OCI-LY1 (cell line): ENCODE results near the gene TRIO.

Experiments
- H2AFZ ChIP-seq: fragments of 200-600 bp; sonication (generic), shearing (Covaris generic); 2 replicates; pipeline ENCODE4 v1.6.0; 2014; ENCODE audit warnings: antibody characterized with exemption, mild to moderate bottlenecking, low read length
- H3F3A ChIP-seq: fragments of 200-600 bp; sonication (generic), shearing (Covaris generic); 2 replicates; pipeline ENCODE4 v1.6.0; 2014; ENCODE audit warnings: mild to moderate bottlenecking, antibody characterized with exemption, low read length, moderate library complexity; ENCODE audit not compliant: insufficient read depth
- H3K27ac ChIP-seq: fragments of 200-600 bp; sonication (generic); 2 replicates; pipeline ENCODE4 v1.5.1; 2014; ENCODE audit warnings: low read length, mixed run types, mild to moderate bottlenecking, low read depth; ENCODE audit not compliant: poor library complexity, severe bottlenecking
- H3K27me3 ChIP-seq: fragments of 200-600 bp; sonication (generic); 2 replicates; pipeline ENCODE4 v1.6.0; 2014; ENCODE audit warnings: antibody characterized with exemption, mild to moderate bottlenecking, low read length, moderate library complexity; ENCODE audit not compliant: insufficient read depth
- H3K36me3 ChIP-seq: fragments of 200-600 bp; sonication (generic); 2 replicates; pipeline ENCODE4 v1.6.1; 2014; ENCODE audit warnings: mild to moderate bottlenecking, antibody characterized with exemption, low read length, moderate library complexity, mixed read lengths; ENCODE audit not compliant: insufficient read depth
- H3K4me1 ChIP-seq: fragments of 200-600 bp; sonication (generic); 2 replicates; pipeline ENCODE4 v1.5.1; 2014; ENCODE audit warnings: mild to moderate bottlenecking, low read length, moderate library complexity; ENCODE audit not compliant: insufficient read depth, severe bottlenecking
- H3K4me2 ChIP-seq: fragments of 200-600 bp; sonication (generic), shearing (Covaris generic); 2 replicates; pipeline ENCODE4 v1.6.1; 2014; ENCODE audit warnings: low read length
- H3K4me3 ChIP-seq: fragments of 200-600 bp; sonication (generic); 2 replicates; pipeline ENCODE4 v1.5.1; 2014; ENCODE audit warnings: low read length, low read depth, mild to moderate bottlenecking, mixed read lengths; ENCODE audit not compliant: poor library complexity, severe bottlenecking
- H3K79me2 ChIP-seq: fragments of 200-600 bp; shearing (Covaris generic); 2 replicates; pipeline ENCODE4 v1.6.1; 2016; ENCODE audit warnings: mixed run types, low read length, mixed read lengths; ENCODE audit not compliant: insufficient read depth
- H3K9ac ChIP-seq: fragments of 200-600 bp; sonication (generic), shearing (Covaris generic); 2 replicates; pipeline ENCODE4 v1.6.1; 2014; ENCODE audit warnings: mild to moderate bottlenecking, low read length, mixed read lengths
- H3K9me2 ChIP-seq: fragments of 200-600 bp; sonication (generic), shearing (Covaris generic); 2 replicates; pipeline ENCODE4 v1.6.1; 2014; ENCODE audit warnings: low read depth, mild to moderate bottlenecking, low read length, mixed read lengths
- H3K9me3 ChIP-seq: fragments of 200-600 bp; shearing (Covaris generic); 2 replicates; pipeline ENCODE4 v1.6.1; 2014; ENCODE audit warnings: low read length, mixed read lengths
- H4K20me1 ChIP-seq: fragments of 200-600 bp; sonication (generic), shearing (Covaris generic); 2 replicates; pipeline ENCODE4 v1.6.0; 2016; ENCODE audit warnings: mild to moderate bottlenecking, low read length; ENCODE audit not compliant: insufficient read depth
- CTCF ChIP-seq: fragments of 200-600 bp; sonication (generic), shearing (Covaris generic); IDR thresholded peaks from 2 replicates; pipeline ENCODE4 v1.5.1; 2017; ENCODE audit warnings: mild to moderate bottlenecking, antibody characterized with exemption, low read length, moderate library complexity, mixed read lengths
- EZH2 ChIP-seq: fragments of 200-600 bp; sonication (generic), shearing (Covaris generic); IDR thresholded peaks from 2 replicates; pipeline ENCODE4 v1.8.0; 2017; ENCODE audit warnings: borderline replicate concordance, mixed run types, mild to moderate bottlenecking, antibody characterized with exemption, low read length, moderate library complexity, mixed read lengths

TRIO gene

GRCh38 chr5:14267991-14268708, 125.0 kb downstream of the TRIO start:
- Histone ChIP-seq H3K4me3 (no peak overlapping the region), H3K79me2 (no peaks in the 10 kb centered on the region), H3K27me3 (no peaks in the 10 kb centered on the region), H3K9ac (no peak overlapping the region), H3K9me2 (no peaks in the 10 kb centered on the region), H4K20me1 (no peaks in the 10 kb centered on the region), H3K9me3 (no peaks in the 10 kb centered on the region), H2AFZ (no peak overlapping the region), H3K4me1 (no peaks in the 10 kb centered on the region), H3K27ac (no peak overlapping the region), H3K4me2 (no peak overlapping the region), H3K36me3 (no peaks in the 10 kb centered on the region), H3F3A (no peaks in the 10 kb centered on the region)
- TF ChIP-seq CTCF (no peak), EZH2 (no peak)

- H3K9ac ChIP-seq, result no peak overlapping the region
Measured at GRCh38 chr5:14268738-14269137, 125.6 kb downstream of the TRIO start.

GRCh38 chr5:14269395-14269794, 126.3 kb downstream of the TRIO start:
- no peak overlapping the region for H3K27ac ChIP-seq
- H3K27me3 ChIP-seq, result no peaks in the 10 kb centered on the region
- no peaks in the 10 kb centered on the region for H3K9me3 ChIP-seq
- H3K9me2 ChIP-seq, result no peaks in the 10 kb centered on the region
- no peaks in the 10 kb centered on the region for H3F3A ChIP-seq
- H3K4me3 ChIP-seq, result no peak overlapping the region
- H3K36me3 ChIP-seq, result no peaks in the 10 kb centered on the region
- no peak overlapping the region for H2AFZ ChIP-seq
- no peaks in the 10 kb centered on the region for H4K20me1 ChIP-seq
- no peaks in the 10 kb centered on the region for H3K79me2 ChIP-seq
- H3K4me2 ChIP-seq, result no peak overlapping the region
- no peak for TF ChIP-seq CTCF
- TF ChIP-seq EZH2, result no peak
- H3K9ac ChIP-seq, result no peak overlapping the region
- no peaks in the 10 kb centered on the region for H3K4me1 ChIP-seq

More at GRCh38 chr5:14268738-14269137, 125.6 kb downstream of the TRIO start:
- Histone ChIP-seq H4K20me1 (no peaks in the 10 kb centered on the region), H3F3A (no peaks in the 10 kb centered on the region), H3K4me2 (no peak overlapping the region), H3K9me2 (no peaks in the 10 kb centered on the region), H3K36me3 (no peaks in the 10 kb centered on the region), H3K27ac (no peak overlapping the region), H3K27me3 (no peaks in the 10 kb centered on the region), H3K9me3 (no peaks in the 10 kb centered on the region), H3K4me3 (no peak overlapping the region), H2AFZ (no peak overlapping the region), H3K4me1 (no peaks in the 10 kb centered on the region), H3K79me2 (no peaks in the 10 kb centered on the region)
- TF ChIP-seq CTCF (no peak), EZH2 (no peak)
